Caco-2 (cell line): Measurements from ENCODE around the gene DYNLL1. TPM values are rescaled to one million over a fixed set of nuclear protein-coding genes. Genes with fewer than 3 reads are reported as not detected.
A peak's percentile ranks its signal among the peaks of the same experiment; 100 is the strongest.

Experiments used
- BruUV-seq: library from RNA; stranded (reverse); fragments of 400-500 nt; replicated peaks from 2 replicates; lab custom pipeline; 2021; lab: Mats Ljungman, UMichigan
- CTCF ChIA-PET: fragments of 300-600 bp; sonication (Branson Sonifier 250); formaldehyde crosslinking; loops from one replicate; lab custom pipeline; 2022; ENCODE audit warnings: antibody characterized with exemption; lab: Charles Lee
- POLR2A ChIA-PET: fragments of 300-600 bp; sonication (Branson Sonifier 250); formaldehyde crosslinking; loops from one replicate; lab custom pipeline; 2022; ENCODE audit warnings: antibody characterized with exemption; lab: Charles Lee
- DNase-seq, 2 experiments: peaks; one replicate each; pipeline versions ENCODE4 v3.0.0 to v3.0.0-alpha.2; 2020 to 2022
- H3K27me3 ChIP-seq: replicated peaks from 2 replicates; pipeline ENCODE4 v1.6.0; 2011; ENCODE audit warnings: low read length; ENCODE audit not compliant: control insufficient read depth, insufficient read depth
- H3K36me3 ChIP-seq: 2 replicates; pipeline ENCODE4 v1.5.1; 2011; ENCODE audit warnings: low read length; ENCODE audit not compliant: control insufficient read depth, insufficient read depth
- H3K4me1 ChIP-seq: fragments of 250-450 bp; sonication (Bioruptor Pico); 2 replicates; pipeline ENCODE4 v1.5.1; 2020; ENCODE audit warnings: mild to moderate bottlenecking
- H3K4me3 ChIP-seq: 2 replicates; pipeline ENCODE4 v1.5.1; 2011; ENCODE audit warnings: low read depth, mild to moderate bottlenecking, control low read depth, low read length
- H3K9me3 ChIP-seq: fragments of 250-450 bp; sonication (Bioruptor Pico); 2 replicates; pipeline ENCODE4 v1.5.1; 2020; ENCODE audit warnings: mild to moderate bottlenecking, moderate library complexity
- H3K27ac Mint-ChIP-seq: one replicate; pipeline ENCODE4 v1.8.0; 2022; ENCODE audit warnings: mixed read lengths; ENCODE audit not compliant: unreplicated experiment
- H3K27me3 Mint-ChIP-seq: one replicate; pipeline ENCODE4 v1.8.0; 2022; ENCODE audit warnings: mixed read lengths; ENCODE audit not compliant: insufficient read depth, unreplicated experiment
- H3K36me3 Mint-ChIP-seq: one replicate; pipeline ENCODE4 v1.8.0; 2022; ENCODE audit warnings: mild to moderate bottlenecking, mixed read lengths; ENCODE audit not compliant: insufficient read depth, unreplicated experiment
- H3K4me1 Mint-ChIP-seq: one replicate; pipeline ENCODE4 v1.8.0; 2022; ENCODE audit warnings: low read depth, mixed read lengths; ENCODE audit not compliant: unreplicated experiment
- H3K4me3 Mint-ChIP-seq: one replicate; pipeline ENCODE4 v1.8.0; 2022; ENCODE audit warnings: mild to moderate bottlenecking, moderate library complexity, mixed read lengths; ENCODE audit not compliant: unreplicated experiment
- H3K9me3 Mint-ChIP-seq: one replicate; pipeline ENCODE4 v1.8.0; 2022; ENCODE audit warnings: mixed read lengths; ENCODE audit not compliant: unreplicated experiment
- intact Hi-C: fragments of 100-400 bp; cut with micrococcal nuclease; formaldehyde crosslinking; loops from one replicate; pipeline ENCODE4 v1.10.0; 2022; ENCODE audit not compliant: unreplicated experiment
- total RNA-seq: library from RNA; stranded (reverse); gene quantifications from 2 replicates; pipeline ENCODE4 v1.2.3, GENCODE V29; 2022
- TF ChIP-seq, protein P1 (sequence below), 2 experiments: fragments of 200-600 bp in 1 of 2; IDR thresholded peaks; 1 replicate in 1 of 2; 2 replicates in 1 of 2; pipeline versions ENCODE4 v1.5.1 to v1.8.0; 2011 to 2022; ENCODE audit warnings: antibody characterized with exemption in 1 of 2, control low read depth in 1 of 2, inconsistent platforms in 1 of 2, low read depth in 1 of 2, low read length in 1 of 2, mild to moderate bottlenecking in 1 of 2, moderate library complexity in 1 of 2; ENCODE audit not compliant: insufficient read depth in 1 of 2, severe bottlenecking in 1 of 2, unreplicated experiment in 1 of 2

DYNLL1 gene
- total RNA-seq, 1 experiment from 2014 or later: 324 TPM

GRCh38 chr12:120467439-120467838 lies 28.5 kb upstream of the DYNLL1 start:
- Mint-ChIP-seq H3K27me3 (no peaks in the 10 kb centered on the region), H3K36me3 (peaks cover 69% of the 10 kb centered on the region), H3K4me3 (peak overlapping the region; percentile 85), H3K27ac (no peak overlapping the region), H3K4me1 (no peaks in the 10 kb centered on the region), H3K9me3 (no peaks in the 10 kb centered on the region)
- DNase-seq: no peak
- H3K4me3 ChIP-seq: no peak overlapping the region
- H3K4me1 ChIP-seq: peaks cover 5% of the 10 kb centered on the region; the same call in 1 of the 2 replicates
- TF ChIP-seq, protein P1, sequence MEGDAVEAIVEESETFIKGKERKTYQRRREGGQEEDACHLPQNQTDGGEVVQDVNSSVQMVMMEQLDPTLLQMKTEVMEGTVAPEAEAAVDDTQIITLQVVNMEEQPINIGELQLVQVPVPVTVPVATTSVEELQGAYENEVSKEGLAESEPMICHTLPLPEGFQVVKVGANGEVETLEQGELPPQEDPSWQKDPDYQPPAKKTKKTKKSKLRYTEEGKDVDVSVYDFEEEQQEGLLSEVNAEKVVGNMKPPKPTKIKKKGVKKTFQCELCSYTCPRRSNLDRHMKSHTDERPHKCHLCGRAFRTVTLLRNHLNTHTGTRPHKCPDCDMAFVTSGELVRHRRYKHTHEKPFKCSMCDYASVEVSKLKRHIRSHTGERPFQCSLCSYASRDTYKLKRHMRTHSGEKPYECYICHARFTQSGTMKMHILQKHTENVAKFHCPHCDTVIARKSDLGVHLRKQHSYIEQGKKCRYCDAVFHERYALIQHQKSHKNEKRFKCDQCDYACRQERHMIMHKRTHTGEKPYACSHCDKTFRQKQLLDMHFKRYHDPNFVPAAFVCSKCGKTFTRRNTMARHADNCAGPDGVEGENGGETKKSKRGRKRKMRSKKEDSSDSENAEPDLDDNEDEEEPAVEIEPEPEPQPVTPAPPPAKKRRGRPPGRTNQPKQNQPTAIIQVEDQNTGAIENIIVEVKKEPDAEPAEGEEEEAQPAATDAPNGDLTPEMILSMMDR (IDR thresholded peaks at IDR 0.05; ENCODE audit: insufficient read depth in 1 of 2, low read depth in 1 of 2, low read length in 1 of 2, severe bottlenecking in 1 of 2, unreplicated experiment in 1 of 2): no peak
- H3K36me3 ChIP-seq: peaks cover 2% of the 10 kb centered on the region; the same call in 1 of the 2 replicates
- POLR2A ChIA-PET: interaction anchor here (0.5 kb wide), 1 partner anchor 35 kb away, joined by 5 read pairs; no protein-coding TSS in a partner anchor
- intact Hi-C loops: loop anchor here (2.0 to 5.0 kb wide), 3 partner anchors 60 to 143 kb away; partner anchors contain the start of gene COQ5
- no TSS peak for BruUV-seq
- H3K9me3 ChIP-seq: no peaks in the 10 kb centered on the region
- CTCF ChIA-PET: interaction anchor here (0.5 to 2.2 kb wide), 7 partner anchors 10 to 266 kb away, joined by 3 to 6 read pairs (median 3); no protein-coding TSS in a partner anchor
- H3K27me3 ChIP-seq: no peaks in the 10 kb centered on the region

DNA sequence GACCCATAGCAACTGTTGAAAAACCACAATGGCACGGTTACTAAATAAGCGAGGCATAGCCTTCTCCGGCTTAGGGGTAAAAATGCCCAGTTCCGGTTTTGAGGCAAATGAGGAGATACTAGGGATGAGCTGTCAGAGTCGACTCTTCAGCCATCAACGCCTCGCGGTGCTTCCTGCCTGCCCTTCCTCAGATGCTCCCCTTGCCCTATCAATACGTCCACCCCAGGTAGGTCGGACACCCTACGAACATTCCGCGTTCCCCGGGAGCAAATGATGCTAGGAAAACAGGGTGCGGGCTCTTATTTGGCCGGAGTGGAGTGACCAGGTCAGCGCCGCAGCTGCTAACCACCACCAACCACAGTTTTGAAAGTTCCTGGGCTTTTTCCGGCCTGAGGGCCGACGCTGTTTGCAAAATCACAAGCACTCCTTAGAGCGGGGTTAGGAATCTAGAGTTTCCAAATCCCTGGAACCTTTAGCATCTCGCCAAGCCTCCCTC lies 27.5 kb upstream of the DYNLL1 start:
- no peaks in the 10 kb centered on the region for H3K9me3 Mint-ChIP-seq
- BruUV-seq: TSS peak; percentile 47
- H3K36me3 ChIP-seq: 0 out of 2 replicates have a peak, but pooled peaks cover 1% of the 10 kb centered on the region
- H3K4me1 ChIP-seq: peaks cover 5% of the 10 kb centered on the region; the same call in 1 of the 2 replicates
- peak overlapping the region; percentile 80 for H3K4me3 ChIP-seq
- H3K27ac Mint-ChIP-seq: peak overlapping the region; percentile 79
- peak overlapping the region; percentile 85 for H3K4me3 Mint-ChIP-seq
- no peaks in the 10 kb centered on the region for H3K27me3 ChIP-seq
- no peaks in the 10 kb centered on the region for H3K4me1 Mint-ChIP-seq
- CTCF ChIA-PET: interaction anchor here (0.6 to 1.2 kb wide), 4 partner anchors 11 to 267 kb away, joined by 3 to 4 read pairs (median 4); no protein-coding TSS in a partner anchor
- no peaks in the 10 kb centered on the region for H3K27me3 Mint-ChIP-seq
- TF ChIP-seq, protein P1 (IDR thresholded peaks at IDR 0.05; ENCODE audit: insufficient read depth in 1 of 2, low read depth in 1 of 2, low read length in 1 of 2, severe bottlenecking in 1 of 2, unreplicated experiment in 1 of 2): no peak
- DNase-seq: peak; percentile 44 to 53
- H3K36me3 Mint-ChIP-seq: peaks cover 59% of the 10 kb centered on the region
- POLR2A ChIA-PET: interaction anchor here (1.6 kb wide), 1 partner anchor 113 kb away, joined by 5 read pairs; the partner anchor contains the start of gene POP5
- intact Hi-C loops: loop anchor here (2.0 to 5.0 kb wide), 2 partner anchors 22 to 59 kb away; partner anchors contain the start of genes COQ5, GATC and TRIAP1
- no peaks in the 10 kb centered on the region for H3K9me3 ChIP-seq

- Histone ChIP-seq H3K4me3 (peak overlapping the region; percentile 80), H3K9me3 (no peaks in the 10 kb centered on the region), H3K4me1 (peaks cover 5% of the 10 kb centered on the region), H3K27me3 (no peaks in the 10 kb centered on the region), H3K36me3 (no peaks in the 10 kb centered on the region)
- ChIA-PET POLR2A (interaction anchor here (0.7 to 1.6 kb wide), 2 partner anchors 12 to 112 kb away, joined by 5 to 12 read pairs; partner anchors contain the start of gene POP5), CTCF (interaction anchor here (0.7 to 1.2 kb wide), 5 partner anchors 12 to 241 kb away, joined by 3 to 5 read pairs (median 3); no protein-coding TSS in a partner anchor)
- no peaks in the 10 kb centered on the region for H3K9me3 Mint-ChIP-seq
- TF ChIP-seq, protein P1 (IDR thresholded peaks at IDR 0.05; ENCODE audit: insufficient read depth in 1 of 2, low read depth in 1 of 2, low read length in 1 of 2, severe bottlenecking in 1 of 2, unreplicated experiment in 1 of 2): no peak
- H3K27ac Mint-ChIP-seq: peak overlapping the region; percentile 79
- peaks cover 54% of the 10 kb centered on the region for H3K36me3 Mint-ChIP-seq
- H3K4me3 Mint-ChIP-seq: peak overlapping the region; percentile 85
- H3K4me1 Mint-ChIP-seq: peaks cover 4% of the 10 kb centered on the region
- no peaks in the 10 kb centered on the region for H3K27me3 Mint-ChIP-seq
- DNase-seq: peak in 1 of 2 experiments; percentile 41
- intact Hi-C loops: loop anchor here (1.0 to 5.0 kb wide), 3 partner anchors 22 to 58 kb away; partner anchors contain the start of genes COQ5, DYNLL1, GATC and TRIAP1
- no TSS peak for BruUV-seq
Observed at GRCh38 chr12:120468821-120469449, 27.0 kb upstream of the DYNLL1 start.
